ENCODE results near the gene EFCAB10.

DNA sequence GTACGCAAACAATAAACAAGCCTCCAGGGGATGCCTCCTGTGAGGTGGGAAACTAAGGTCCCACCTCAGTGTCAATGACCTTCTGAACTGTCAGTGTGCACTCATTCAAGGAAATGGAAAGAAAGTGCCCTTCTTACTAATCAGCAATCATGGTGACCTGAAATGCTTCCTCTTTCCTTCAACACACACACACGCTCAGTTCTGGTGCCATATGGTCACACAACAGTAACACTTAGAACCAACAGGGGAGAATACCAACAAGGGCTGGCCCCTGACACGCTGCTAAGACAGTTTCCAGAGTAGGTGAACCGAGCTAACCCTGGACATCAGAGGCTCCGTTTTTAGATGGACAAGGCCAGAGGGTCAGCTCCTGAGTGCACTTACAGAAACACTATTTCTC is 42.1 kb upstream of the EFCAB10 start:
- TF ChIP-seq CTCF (IDR thresholded peaks at IDR 0.05; ENCODE audit: insufficient read depth, low read length, poor library complexity, severe bottlenecking) (no peak), EZH2phosphoT487 (conservative IDR thresholded peaks at IDR 0.05; ENCODE audit: low read length) (no peak)
